Measurements from ENCODE around the gene FAM81A.

DNA sequence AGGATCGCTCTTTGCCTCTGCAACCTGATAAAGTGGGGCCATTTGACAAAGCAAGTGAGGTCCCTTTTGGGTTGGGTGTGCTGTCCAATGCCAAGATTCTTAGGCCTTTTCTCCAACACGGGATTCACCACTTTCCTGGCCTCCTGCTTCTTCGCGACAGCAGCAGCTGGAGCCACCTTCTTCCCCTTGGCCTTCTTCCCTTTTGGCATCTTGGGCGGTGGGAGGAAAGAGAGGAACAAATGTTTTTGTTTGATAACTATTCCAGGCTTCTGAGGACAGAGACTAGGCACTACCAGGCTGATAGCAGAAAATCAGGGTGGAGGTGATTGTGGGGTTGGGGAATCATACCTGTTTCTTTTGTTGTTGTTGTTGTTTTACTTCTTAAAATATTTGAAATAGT is 30.0 kb upstream of the FAM81A start:
- TF ChIP-seq, protein P1, sequence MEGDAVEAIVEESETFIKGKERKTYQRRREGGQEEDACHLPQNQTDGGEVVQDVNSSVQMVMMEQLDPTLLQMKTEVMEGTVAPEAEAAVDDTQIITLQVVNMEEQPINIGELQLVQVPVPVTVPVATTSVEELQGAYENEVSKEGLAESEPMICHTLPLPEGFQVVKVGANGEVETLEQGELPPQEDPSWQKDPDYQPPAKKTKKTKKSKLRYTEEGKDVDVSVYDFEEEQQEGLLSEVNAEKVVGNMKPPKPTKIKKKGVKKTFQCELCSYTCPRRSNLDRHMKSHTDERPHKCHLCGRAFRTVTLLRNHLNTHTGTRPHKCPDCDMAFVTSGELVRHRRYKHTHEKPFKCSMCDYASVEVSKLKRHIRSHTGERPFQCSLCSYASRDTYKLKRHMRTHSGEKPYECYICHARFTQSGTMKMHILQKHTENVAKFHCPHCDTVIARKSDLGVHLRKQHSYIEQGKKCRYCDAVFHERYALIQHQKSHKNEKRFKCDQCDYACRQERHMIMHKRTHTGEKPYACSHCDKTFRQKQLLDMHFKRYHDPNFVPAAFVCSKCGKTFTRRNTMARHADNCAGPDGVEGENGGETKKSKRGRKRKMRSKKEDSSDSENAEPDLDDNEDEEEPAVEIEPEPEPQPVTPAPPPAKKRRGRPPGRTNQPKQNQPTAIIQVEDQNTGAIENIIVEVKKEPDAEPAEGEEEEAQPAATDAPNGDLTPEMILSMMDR (IDR thresholded peaks at IDR 0.05) = no peak
- TF ChIP-seq EZH2phosphoT487 (IDR thresholded peaks at IDR 0.05) = no peak
